SK-N-SH treated with all-trans-retinoic acid at 6 μM for 48 hours (cell line): ENCODE results near the gene CADM1.

Experiments
- ATAC-seq: fragments of 200-7000 bp; cut with Tn5 transposase; 3 replicates; pipeline ENCODE4 v1.9.1; 2020; ENCODE audit warnings: mild to moderate bottlenecking, moderate library complexity
- ARNTL ChIP-seq: fragments of 450-650 bp; formaldehyde crosslinking; IDR thresholded peaks from 2 replicates; pipeline ENCODE4 v1.5.0; 2020; ENCODE audit warnings: low read depth, mild to moderate bottlenecking, moderate library complexity, borderline replicate concordance
- BACH2 ChIP-seq: fragments of 250-450 bp; sonication (Bioruptor Pico); IDR thresholded peaks from 2 replicates; pipeline ENCODE4 v1.9.0; 2021; ENCODE audit warnings: mild to moderate bottlenecking, borderline replicate concordance
- CREB5 ChIP-seq: fragments of 250-450 bp; sonication (Bioruptor Pico); IDR thresholded peaks from 2 replicates; pipeline ENCODE4 v1.5.1; 2020; ENCODE audit warnings: low read depth, mild to moderate bottlenecking, moderate library complexity
- CSDC2 ChIP-seq: fragments of 250-450 bp; sonication (Bioruptor Pico); IDR thresholded peaks from 2 replicates; pipeline ENCODE4 v1.5.0; 2020; ENCODE audit warnings: mild to moderate bottlenecking, moderate library complexity
- ESRRG ChIP-seq: fragments of 250-450 bp; sonication (Bioruptor Pico); IDR thresholded peaks from 2 replicates; pipeline ENCODE4 v1.6.1; 2021; ENCODE audit warnings: mild to moderate bottlenecking
- GLIS3 ChIP-seq: fragments of 250-450 bp; sonication (Bioruptor Pico); IDR thresholded peaks from 2 replicates; pipeline ENCODE4 v1.5.0; 2020; ENCODE audit warnings: mild to moderate bottlenecking, moderate library complexity
- ISL1 ChIP-seq: fragments of 250-450 bp; sonication (Bioruptor Pico); IDR thresholded peaks from 2 replicates; pipeline ENCODE4 v2.1.2; 2022; ENCODE audit warnings: mild to moderate bottlenecking, moderate library complexity
- OSR1 ChIP-seq: fragments of 250-450 bp; sonication (Bioruptor Pico); IDR thresholded peaks from 2 replicates; pipeline ENCODE4 v1.8.0; 2022; ENCODE audit warnings: moderate library complexity, mild to moderate bottlenecking, inconsistent platforms
- PATZ1 ChIP-seq: fragments of 250-450 bp; sonication (Bioruptor Pico); IDR thresholded peaks from 2 replicates; pipeline ENCODE4 v1.8.0; 2020; ENCODE audit warnings: mild to moderate bottlenecking, moderate library complexity, borderline replicate concordance
- POU6F1 ChIP-seq: fragments of 250-450 bp; sonication (Bioruptor Pico); IDR thresholded peaks from 2 replicates; pipeline ENCODE4 v1.8.0; 2021; ENCODE audit warnings: low read depth, mild to moderate bottlenecking, moderate library complexity, borderline replicate concordance
- PPARA ChIP-seq: fragments of 250-450 bp; sonication (Bioruptor Pico); IDR thresholded peaks from 2 replicates; pipeline ENCODE4 v1.5.0; 2020; ENCODE audit warnings: mild to moderate bottlenecking, borderline replicate concordance
- RARB ChIP-seq: fragments of 250-450 bp; sonication (Bioruptor Pico); IDR thresholded peaks from 2 replicates; pipeline ENCODE4 v1.8.0; 2021; ENCODE audit warnings: mild to moderate bottlenecking, moderate library complexity
- SNAI2 ChIP-seq: fragments of 250-450 bp; sonication (Bioruptor Pico); IDR thresholded peaks from 2 replicates; pipeline ENCODE4 v1.5.0; 2020; ENCODE audit warnings: mild to moderate bottlenecking, moderate library complexity
- TCF4 ChIP-seq: fragments of 250-450 bp; sonication (Bioruptor Pico); IDR thresholded peaks from 2 replicates; pipeline ENCODE4 v1.8.0; 2021; ENCODE audit warnings: mild to moderate bottlenecking, moderate library complexity, borderline replicate concordance
- TOX ChIP-seq: fragments of 250-450 bp; sonication (Bioruptor Pico); IDR thresholded peaks from 2 replicates; pipeline ENCODE4 v1.8.0; 2021; ENCODE audit warnings: mild to moderate bottlenecking, moderate library complexity, borderline replicate concordance
- TSHZ2 ChIP-seq: fragments of 250-450 bp; sonication (Bioruptor Pico); IDR thresholded peaks from 2 replicates; pipeline ENCODE4 v1.5.0; 2020; ENCODE audit warnings: mild to moderate bottlenecking, moderate library complexity
- ZC3H10 ChIP-seq: fragments of 250-450 bp; sonication (Bioruptor Pico); IDR thresholded peaks from 2 replicates; pipeline ENCODE4 v1.5.1; 2021; ENCODE audit warnings: mild to moderate bottlenecking, moderate library complexity
- ZFP3 ChIP-seq: fragments of 250-450 bp; sonication (Bioruptor Pico); IDR thresholded peaks from 2 replicates; pipeline ENCODE4 v1.5.0; 2020; ENCODE audit warnings: mild to moderate bottlenecking, moderate library complexity
- ZFP30 ChIP-seq: fragments of 450-650 bp; formaldehyde crosslinking; IDR thresholded peaks from 2 replicates; pipeline ENCODE4 v1.5.0; 2022; ENCODE audit warnings: mild to moderate bottlenecking, moderate library complexity
- ZNF565 ChIP-seq: fragments of 450-650 bp; formaldehyde crosslinking; conservative IDR thresholded peaks from 2 replicates; pipeline ENCODE4 v1.5.0; 2020; ENCODE audit warnings: low read depth, mild to moderate bottlenecking, moderate library complexity
- ZNF70 ChIP-seq: fragments of 450-650 bp; formaldehyde crosslinking; IDR thresholded peaks from 2 replicates; pipeline ENCODE4 v1.5.0; 2020; ENCODE audit warnings: mild to moderate bottlenecking, moderate library complexity
- ZNF8 ChIP-seq: fragments of 450-650 bp; formaldehyde crosslinking; IDR thresholded peaks from 2 replicates; pipeline ENCODE4 v1.5.0; 2020; ENCODE audit warnings: mild to moderate bottlenecking, moderate library complexity

Gene CADM1

GRCh38 chr11:115330684-115331482 is 173.3 kb downstream of the CADM1 start:
- ATAC-seq, result no peak
- TF ChIP-seq PATZ1 (CRISPR knock-in tag), result no peak
- TF ChIP-seq ZC3H10 (CRISPR knock-in tag), result no peak
- no peak for TF ChIP-seq PPARA
- no peak for TF ChIP-seq TOX (CRISPR knock-in tag)
- TF ChIP-seq TSHZ2, result no peak
- no peak for TF ChIP-seq BACH2 (CRISPR knock-in tag)
- no peak for TF ChIP-seq GLIS3
- TF ChIP-seq ZNF70 (CRISPR knock-in tag), result no peak
- TF ChIP-seq SNAI2 (CRISPR knock-in tag), result no peak
- no peak for TF ChIP-seq ZNF8 (CRISPR knock-in tag)
- no peak for TF ChIP-seq ZFP30
- TF ChIP-seq POU6F1 (CRISPR knock-in tag), result no peak
- no peak for TF ChIP-seq ESRRG (CRISPR knock-in tag)
- TF ChIP-seq ZFP3 (CRISPR knock-in tag), result no peak
- no peak for TF ChIP-seq ISL1 (CRISPR knock-in tag)
- no peak for TF ChIP-seq ARNTL (CRISPR knock-in tag)

- TF ChIP-seq RARB (CRISPR knock-in tag) (no peak), POU6F1 (CRISPR knock-in tag) (no peak), ISL1 (CRISPR knock-in tag) (peak; percentile 66), ZFP3 (CRISPR knock-in tag) (no peak), CSDC2 (CRISPR knock-in tag) (no peak), TCF4 (CRISPR knock-in tag) (0 out of 2 replicates have a peak, but pooled peaks have one; percentile 15), ZC3H10 (CRISPR knock-in tag) (no peak)
Measured at GRCh38 chr11:115326526-115326925, 177.7 kb downstream of the CADM1 start.

GRCh38 chr11:115325523-115325922 is 178.7 kb downstream of the CADM1 start:
- no peak for ATAC-seq
- TF ChIP-seq GLIS3 (no peak), CREB5 (CRISPR knock-in tag) (no peak), ZC3H10 (CRISPR knock-in tag) (no peak), ARNTL (CRISPR knock-in tag) (no peak), RARB (CRISPR knock-in tag) (no peak), ZNF8 (CRISPR knock-in tag) (no peak), SNAI2 (CRISPR knock-in tag) (no peak), ZNF565 (CRISPR knock-in tag) (no peak), BACH2 (CRISPR knock-in tag) (no peak), POU6F1 (CRISPR knock-in tag) (no peak), TOX (CRISPR knock-in tag) (no peak), ZFP30 (no peak), PATZ1 (CRISPR knock-in tag) (no peak), OSR1 (no peak)

More at GRCh38 chr11:115326526-115326925, 177.7 kb downstream of the CADM1 start:
- ATAC-seq, result no peak
